CD4-positive, CD25-positive, alpha-beta regulatory T cell (primary cell): ENCODE data around the gene PARD6G. TPM values are rescaled to one million over a fixed set of nuclear protein-coding genes. Genes with fewer than 3 reads are reported as not detected.

Experiments
- ATAC-seq, 2 donors: fragments of 150-1000 bp; cut with Tn5 transposase; one replicate each; pipeline ENCODE4 v1.10.0; 2021; ENCODE audit warnings: low read depth in 2 of 2, moderate number of reproducible peaks in 2 of 2, moderate library complexity in 1 of 2
- DNase-seq, 3 donors: peaks; one replicate each; pipeline versions ENCODE4 v3.0.0 to v3.0.0-alpha.2; 2012 to 2022; ENCODE audit warnings: mixed read lengths in 1 of 3
- H3K27ac ChIP-seq: one replicate; pipeline ENCODE4 v1.7.0; 2013; ENCODE audit warnings: mild to moderate bottlenecking, low read length; ENCODE audit not compliant: insufficient read depth, poor library complexity, severe bottlenecking
- H3K27me3 ChIP-seq: one replicate; pipeline ENCODE4 v1.7.0; 2013; ENCODE audit warnings: low read length; ENCODE audit not compliant: control insufficient read depth, insufficient read depth
- H3K36me3 ChIP-seq: one replicate; pipeline ENCODE4 v1.7.0; 2013; ENCODE audit warnings: mild to moderate bottlenecking, low read length, moderate library complexity; ENCODE audit not compliant: control insufficient read depth, insufficient read depth
- H3K4me1 ChIP-seq: 2 replicates; pipeline ENCODE4 v1.7.0; 2013; ENCODE audit warnings: mild to moderate bottlenecking, low read length; ENCODE audit not compliant: insufficient read depth, control insufficient read depth, poor library complexity, severe bottlenecking
- H3K4me3 ChIP-seq: one replicate; pipeline ENCODE4 v1.7.0; 2013; ENCODE audit warnings: low read depth, mild to moderate bottlenecking, low read length, moderate library complexity
- H3K9me3 ChIP-seq, 2 experiments: 1 replicate in 1 of 2; 2 replicates in 1 of 2; pipeline ENCODE4 v1.7.0; 2013; ENCODE audit warnings: low read length in 2 of 2, mild to moderate bottlenecking in 1 of 2, moderate library complexity in 1 of 2; ENCODE audit not compliant: control insufficient read depth in 2 of 2
- H3K27ac Mint-ChIP-seq, 3 donors: one replicate each; pipeline ENCODE4 v1.8.0; 2020 to 2022; ENCODE audit warnings: mild to moderate bottlenecking in 3 of 3, mixed read lengths in 3 of 3, moderate library complexity in 2 of 3
- H3K27me3 Mint-ChIP-seq: one replicate; pipeline ENCODE4 v1.8.0; 2022; ENCODE audit warnings: mild to moderate bottlenecking, mixed read lengths
- H3K36me3 Mint-ChIP-seq: one replicate; pipeline ENCODE4 v1.8.0; 2020; ENCODE audit warnings: mixed read lengths
- H3K4me1 Mint-ChIP-seq, 4 donors: one replicate each; pipeline ENCODE4 v1.8.0; 2020 to 2022; ENCODE audit warnings: mixed read lengths in 4 of 4, mild to moderate bottlenecking in 1 of 4
- H3K4me3 Mint-ChIP-seq, 4 donors: one replicate each; pipeline ENCODE4 v1.8.0; 2020 to 2022; ENCODE audit warnings: mild to moderate bottlenecking in 4 of 4, mixed read lengths in 4 of 4, moderate library complexity in 3 of 4
- H3K9me3 Mint-ChIP-seq, 7 donors: one replicate each; pipeline ENCODE4 v1.8.0; 2020 to 2022; ENCODE audit warnings: mixed read lengths in 7 of 7, mild to moderate bottlenecking in 3 of 7, moderate library complexity in 2 of 7
- polyA plus RNA-seq, 4 donors: library from polyadenylated mRNA; unstranded; fragments of 300-500 nt; fragmentation: Illumina TruSeq; gene quantifications; one replicate each; pipeline ENCODE4 v1.2.3, GENCODE V29; 2021
- total RNA-seq: library from RNA; stranded (reverse); gene quantifications from one replicate; pipeline ENCODE4 v1.2.3, GENCODE V29; 2022

Gene PARD6G
- total and polyA plus RNA-seq, 5 donors from 2014 or later = 0.20 to 0.48 (median 0.39) TPM

GRCh38 chr18:80161781-80162417 lies 85.4 kb downstream of the PARD6G start:
- H3K36me3 ChIP-seq = no peaks in the 10 kb centered on the region
- Mint-ChIP-seq H3K4me3 (no peak overlapping the region), H3K36me3 (no peaks in the 10 kb centered on the region), H3K27ac (no peak overlapping the region), H3K4me1 (no peaks in the 10 kb centered on the region), H3K9me3 (peaks cover 0 to 13% (median 3%) of the 10 kb centered on the region in 7 donors), H3K27me3 (peaks cover 21% of the 10 kb centered on the region)
- H3K4me3 ChIP-seq = no peak overlapping the region
- H3K9me3 ChIP-seq = peaks cover 5 to 9% of the 10 kb centered on the region in 2 experiments
- H3K4me1 ChIP-seq = no peaks in the 10 kb centered on the region
- no peak for ATAC-seq
- H3K27ac ChIP-seq = no peak overlapping the region
- H3K27me3 ChIP-seq = no peaks in the 10 kb centered on the region
- no peak for DNase-seq

- peak overlapping the region in 2 of 4 donors; percentile 31 to 41 for H3K4me3 Mint-ChIP-seq
- ATAC-seq = peak; percentile 71 to 74
- H3K27ac Mint-ChIP-seq = no peak overlapping the region
- H3K9me3 ChIP-seq = peaks cover 4 to 9% of the 10 kb centered on the region in 2 experiments
- H3K4me1 ChIP-seq = no peaks in the 10 kb centered on the region
- no peak overlapping the region for H3K27ac ChIP-seq
- peaks cover 0 to 9% (median 3%) of the 10 kb centered on the region in 7 donors for H3K9me3 Mint-ChIP-seq
- no peaks in the 10 kb centered on the region for H3K4me1 Mint-ChIP-seq
- no peaks in the 10 kb centered on the region for H3K36me3 Mint-ChIP-seq
- peaks cover 24% of the 10 kb centered on the region for H3K27me3 Mint-ChIP-seq
- no peaks in the 10 kb centered on the region for H3K36me3 ChIP-seq
- H3K4me3 ChIP-seq = no peak overlapping the region
- peak in 1 of 3 donors; percentile 41 for DNase-seq
- H3K27me3 ChIP-seq = no peaks in the 10 kb centered on the region
These were observed 87.3 kb downstream of the PARD6G start for GRCh38 chr18:80159713-80160636.

GRCh38 chr18:80158365-80158764 lies 88.9 kb downstream of the PARD6G start:
- no peaks in the 10 kb centered on the region for H3K27me3 ChIP-seq
- H3K4me3 ChIP-seq = no peak overlapping the region
- no peak overlapping the region for H3K27ac Mint-ChIP-seq
- peaks cover 0 to 2% (median 0%) of the 10 kb centered on the region in 4 donors for H3K4me1 Mint-ChIP-seq
- no peak for ATAC-seq
- peaks cover 0 to 3% (median 0%) of the 10 kb centered on the region in 7 donors for H3K9me3 Mint-ChIP-seq
- H3K4me3 Mint-ChIP-seq = no peak overlapping the region
- H3K4me1 ChIP-seq = no peaks in the 10 kb centered on the region
- no peak overlapping the region for H3K27ac ChIP-seq
- no peaks in the 10 kb centered on the region for H3K36me3 Mint-ChIP-seq
- H3K9me3 ChIP-seq = no peaks in the 10 kb centered on the region
- peaks cover 23% of the 10 kb centered on the region for H3K27me3 Mint-ChIP-seq
- H3K36me3 ChIP-seq = no peaks in the 10 kb centered on the region
- no peak for DNase-seq

- H3K9me3 Mint-ChIP-seq = peaks cover 0 to 3% (median 0%) of the 10 kb centered on the region in 7 donors
- no peaks in the 10 kb centered on the region for H3K9me3 ChIP-seq
- DNase-seq (peak; percentile 42 to 76 (median 54)), ATAC-seq (peak; percentile 56 to 70)
- no peaks in the 10 kb centered on the region for H3K36me3 Mint-ChIP-seq
- H3K4me1 ChIP-seq = no peaks in the 10 kb centered on the region
- H3K27me3 Mint-ChIP-seq = peaks cover 22% of the 10 kb centered on the region
- H3K4me1 Mint-ChIP-seq = peaks cover 0 to 2% (median 0%) of the 10 kb centered on the region in 4 donors
- no peak overlapping the region for H3K27ac Mint-ChIP-seq
- H3K4me3 ChIP-seq = no peak overlapping the region
- H3K4me3 Mint-ChIP-seq = peak overlapping the region in 1 of 4 donors; percentile 86
- no peaks in the 10 kb centered on the region for H3K36me3 ChIP-seq
- no peaks in the 10 kb centered on the region for H3K27me3 ChIP-seq
- H3K27ac ChIP-seq = no peak overlapping the region
These were observed 89.5 kb downstream of the PARD6G start for GRCh38 chr18:80157708-80158343.

- peak in 1 of 3 donors; percentile 54 for DNase-seq
- Histone ChIP-seq H3K4me1 (no peaks in the 10 kb centered on the region), H3K27ac (no peak overlapping the region), H3K27me3 (peaks cover 7% of the 10 kb centered on the region), H3K9me3 (no peaks in the 10 kb centered on the region), H3K36me3 (no peaks in the 10 kb centered on the region), H3K4me3 (no peak overlapping the region)
- ATAC-seq = no peak
- H3K27me3 Mint-ChIP-seq = peaks cover 17% of the 10 kb centered on the region
- H3K4me3 Mint-ChIP-seq = no peak overlapping the region
- peak overlapping the region in 1 of 3 donors; percentile 19 for H3K27ac Mint-ChIP-seq
- H3K36me3 Mint-ChIP-seq = no peaks in the 10 kb centered on the region
- peaks cover 0 to 4% (median 1%) of the 10 kb centered on the region in 4 donors for H3K4me1 Mint-ChIP-seq
- H3K9me3 Mint-ChIP-seq = no peaks in the 10 kb centered on the region
These were observed 93.0 kb downstream of the PARD6G start for GRCh38 chr18:80154293-80154692.

- Mint-ChIP-seq H3K27me3 (peaks cover 13% of the 10 kb centered on the region), H3K4me3 (peak overlapping the region in 1 of 4 donors; percentile 12), H3K9me3 (peaks cover 0 to 1% (median 0%) of the 10 kb centered on the region in 7 donors), H3K36me3 (no peaks in the 10 kb centered on the region), H3K27ac (no peak overlapping the region), H3K4me1 (peaks cover 0 to 22% (median 9%) of the 10 kb centered on the region in 4 donors)
- ATAC-seq = no peak
- Histone ChIP-seq H3K36me3 (no peaks in the 10 kb centered on the region), H3K27me3 (peaks cover 9% of the 10 kb centered on the region), H3K4me1 (peaks cover 9% of the 10 kb centered on the region), H3K4me3 (no peak overlapping the region), H3K27ac (no peak overlapping the region), H3K9me3 (no peaks in the 10 kb centered on the region)
- no peak for DNase-seq
These were observed 97.6 kb downstream of the PARD6G start for GRCh38 chr18:80149667-80150066.

- no peak overlapping the region for H3K4me3 ChIP-seq
- no peak for DNase-seq
- ATAC-seq = no peak
These were observed 98.8 kb downstream of the PARD6G start for GRCh38 chr18:80148326-80149199.

More at GRCh38 chr18:80148326-80149199, 98.8 kb downstream of the PARD6G start:
- peaks cover 9% of the 10 kb centered on the region for H3K4me1 ChIP-seq
- Mint-ChIP-seq H3K36me3 (no peaks in the 10 kb centered on the region), H3K27ac (no peak overlapping the region), H3K9me3 (peaks cover 0 to 1% (median 0%) of the 10 kb centered on the region in 7 donors), H3K4me1 (peaks cover 5 to 22% (median 9%) of the 10 kb centered on the region in 4 donors), H3K4me3 (peak overlapping the region; percentile 68 to 88 (median 86)), H3K27me3 (peaks cover 13% of the 10 kb centered on the region)
- no peak overlapping the region for H3K27ac ChIP-seq
- no peaks in the 10 kb centered on the region for H3K9me3 ChIP-seq
- no peaks in the 10 kb centered on the region for H3K36me3 ChIP-seq
- H3K27me3 ChIP-seq = peaks cover 9% of the 10 kb centered on the region
